ENCODE results near the gene MME.
A peak's percentile ranks its signal among the peaks of the same experiment; 100 is the strongest.

The MME gene

DNA sequence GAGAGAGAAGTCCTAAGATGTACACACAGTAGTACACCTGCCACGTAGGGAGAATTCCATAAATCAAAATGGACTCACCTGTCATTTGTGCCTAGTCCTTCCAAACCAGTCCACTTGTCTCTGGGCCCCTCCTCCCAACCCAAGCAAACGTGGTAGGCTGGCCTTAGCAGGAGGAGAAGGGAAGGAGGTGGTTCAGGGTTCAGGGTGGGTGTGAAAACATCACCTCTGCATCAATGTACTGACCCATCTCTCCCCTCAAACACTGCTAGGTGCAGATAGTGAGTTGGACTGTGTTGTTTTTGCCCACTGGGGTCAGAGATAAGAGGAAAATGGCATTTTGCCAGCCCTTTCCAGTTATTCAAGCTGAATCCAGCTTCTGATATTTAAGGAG, 99.3 kb downstream of the MME start:
- Mint-ChIP-seq H3K4me3 (no peak overlapping the region), H3K27me3 (ENCODE audit: low read depth) (peaks cover 3% of the 10 kb centered on the region), H3K4me1 (ENCODE audit: low read depth) (peaks cover 8% of the 10 kb centered on the region), H3K36me3 (ENCODE audit: low read depth) (no peaks in the 10 kb centered on the region), H3K9me3 (no peaks in the 10 kb centered on the region), H3K27ac (no peak overlapping the region)
- no peak for DNase-seq (ENCODE audit: low spot score)

DNA sequence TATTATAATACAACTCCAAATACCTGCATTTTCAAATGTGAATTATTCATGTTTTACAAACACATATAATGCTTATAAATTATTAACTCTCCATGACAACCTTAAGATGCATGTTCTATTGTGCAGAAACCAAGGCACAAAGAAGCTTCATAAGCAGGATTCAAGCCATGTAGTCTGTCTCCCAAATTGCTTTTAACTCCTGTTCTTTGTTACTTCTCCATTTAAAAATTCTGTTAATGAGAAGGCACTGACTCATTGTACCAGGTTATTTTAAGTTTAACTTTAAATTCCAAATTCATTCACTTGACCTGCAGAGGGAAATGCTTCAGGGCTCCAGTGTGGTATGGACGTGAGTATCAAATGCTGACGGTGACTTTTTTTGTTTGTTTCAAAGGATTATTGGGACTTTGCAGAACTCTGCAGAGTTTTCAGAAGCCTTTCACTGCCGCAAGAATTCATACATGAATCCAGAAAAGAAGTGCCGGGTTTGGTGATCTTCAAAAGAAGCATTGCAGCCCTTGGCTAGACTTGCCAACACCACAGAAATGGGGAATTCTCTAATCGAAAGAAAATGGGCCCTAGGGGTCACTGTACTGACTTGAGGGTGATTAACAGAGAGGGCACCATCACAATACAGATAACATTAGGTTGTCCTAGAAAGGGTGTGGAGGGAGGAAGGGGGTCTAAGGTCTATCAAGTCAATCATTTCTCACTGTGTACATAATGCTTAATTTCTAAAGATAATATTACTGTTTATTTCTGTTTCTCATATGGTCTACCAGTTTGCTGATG, 100.0 kb downstream of the MME start:
- Mint-ChIP-seq H3K9me3 (no peaks in the 10 kb centered on the region), H3K4me3 (no peak overlapping the region), H3K27ac (no peak overlapping the region), H3K36me3 (ENCODE audit: low read depth) (no peaks in the 10 kb centered on the region), H3K27me3 (ENCODE audit: low read depth) (peaks cover 3% of the 10 kb centered on the region), H3K4me1 (ENCODE audit: low read depth) (peaks cover 10% of the 10 kb centered on the region)
- DNase-seq (ENCODE audit: low spot score) = no peak

DNA sequence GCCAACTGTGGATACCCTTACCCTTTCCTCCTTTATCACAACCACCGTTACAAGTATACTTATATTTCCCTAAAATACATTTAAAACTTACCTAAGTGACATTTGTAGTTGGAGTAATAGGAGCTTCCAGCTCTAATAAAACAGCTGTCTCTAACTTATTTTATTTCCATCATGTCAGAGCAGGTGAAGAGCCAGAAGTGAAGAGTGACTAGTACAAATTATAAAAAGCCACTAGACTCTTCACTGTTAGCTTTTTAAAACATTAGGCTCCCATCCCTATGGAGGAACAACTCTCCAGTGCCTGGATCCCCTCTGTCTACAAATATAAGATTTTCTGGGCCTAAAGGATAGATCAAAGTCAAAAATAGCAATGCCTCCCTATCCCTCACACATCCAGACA, 102.3 kb downstream of the MME start:
- no peak overlapping the region for H3K4me3 Mint-ChIP-seq
- no peak overlapping the region for H3K27ac Mint-ChIP-seq
- H3K36me3 Mint-ChIP-seq (ENCODE audit: low read depth) = no peaks in the 10 kb centered on the region
- DNase-seq (ENCODE audit: low spot score) = no peak
- H3K27me3 Mint-ChIP-seq (ENCODE audit: low read depth) = peaks cover 3% of the 10 kb centered on the region
- H3K4me1 Mint-ChIP-seq (ENCODE audit: low read depth) = peaks cover 10% of the 10 kb centered on the region
- no peaks in the 10 kb centered on the region for H3K9me3 Mint-ChIP-seq

DNA sequence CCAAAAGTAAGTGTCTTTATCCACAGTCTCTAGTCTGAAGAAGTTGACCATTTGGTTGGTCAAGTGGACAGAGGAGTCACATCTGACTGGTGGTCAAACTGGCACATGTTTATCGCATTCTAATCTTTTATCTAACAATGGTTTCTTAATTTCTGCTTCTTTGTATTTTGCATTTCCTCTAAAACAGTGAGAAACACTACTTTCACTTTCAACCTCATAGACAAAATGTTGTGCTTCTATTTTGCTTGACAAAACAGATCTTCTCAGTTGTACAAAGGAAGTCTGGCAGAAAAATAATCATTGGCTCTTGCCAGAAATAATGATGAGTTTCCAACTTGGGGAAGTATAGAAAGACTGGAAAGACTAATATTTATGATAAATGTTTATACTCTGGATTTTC, 103.9 kb downstream of the MME start:
- Mint-ChIP-seq H3K27ac (peak overlapping the region; percentile 21), H3K36me3 (ENCODE audit: low read depth) (no peaks in the 10 kb centered on the region), H3K4me1 (ENCODE audit: low read depth) (peaks cover 10% of the 10 kb centered on the region), H3K4me3 (peak overlapping the region; percentile 42), H3K27me3 (ENCODE audit: low read depth) (peaks cover 3% of the 10 kb centered on the region), H3K9me3 (no peaks in the 10 kb centered on the region)
- no peak for DNase-seq (ENCODE audit: low spot score)

DNA sequence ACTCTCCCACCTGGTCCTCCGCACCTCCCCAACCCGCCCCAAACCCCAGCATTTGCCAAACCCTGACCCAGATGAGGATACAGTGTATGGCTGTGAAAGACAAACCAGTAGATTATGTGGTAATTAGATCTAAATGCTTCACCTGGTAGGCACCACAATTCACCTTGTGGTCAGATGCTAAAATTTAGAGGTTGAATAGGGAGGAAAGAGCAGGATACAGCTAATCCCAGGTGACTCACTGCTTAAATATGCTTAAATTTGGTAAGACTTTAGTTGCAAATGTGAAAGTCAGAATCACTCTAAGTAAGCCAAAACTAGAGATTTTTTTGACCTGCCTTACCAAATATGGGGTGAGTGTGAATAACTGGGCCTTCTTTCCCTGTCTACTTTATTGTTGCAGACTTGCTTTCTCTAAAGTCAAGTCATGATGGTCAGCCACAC, 105.5 kb downstream of the MME start:
- H3K36me3 Mint-ChIP-seq (ENCODE audit: low read depth) = no peaks in the 10 kb centered on the region
- H3K9me3 Mint-ChIP-seq = no peaks in the 10 kb centered on the region
- H3K27ac Mint-ChIP-seq = no peak overlapping the region
- no peak for DNase-seq (ENCODE audit: low spot score)
- peaks cover 10% of the 10 kb centered on the region for H3K4me1 Mint-ChIP-seq (ENCODE audit: low read depth)
- H3K4me3 Mint-ChIP-seq = no peak overlapping the region
- peaks cover 3% of the 10 kb centered on the region for H3K27me3 Mint-ChIP-seq (ENCODE audit: low read depth)

DNA sequence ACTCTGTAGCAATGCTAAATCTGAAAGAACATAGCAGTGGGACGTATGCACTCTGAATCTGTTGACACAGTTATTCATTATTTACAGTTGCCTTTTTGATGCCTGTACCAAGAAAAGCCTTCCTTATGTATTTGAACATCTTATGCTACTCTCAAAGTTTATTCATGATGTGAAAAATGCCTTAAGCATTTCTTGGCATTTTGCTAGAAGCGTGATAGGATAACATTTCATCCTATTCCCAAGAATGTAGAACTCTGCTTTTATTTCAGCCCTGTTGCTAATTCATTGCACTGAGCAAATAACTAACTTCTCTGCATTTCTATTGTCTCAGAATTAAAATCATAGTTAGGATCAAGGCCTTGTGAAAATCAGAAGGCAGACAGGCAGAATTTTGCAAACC, 107.9 kb downstream of the MME start:
- H3K9me3 Mint-ChIP-seq = no peaks in the 10 kb centered on the region
- no peak overlapping the region for H3K4me3 Mint-ChIP-seq
- no peaks in the 10 kb centered on the region for H3K36me3 Mint-ChIP-seq (ENCODE audit: low read depth)
- no peaks in the 10 kb centered on the region for H3K27me3 Mint-ChIP-seq (ENCODE audit: low read depth)
- DNase-seq (ENCODE audit: low spot score) = no peak
- no peak overlapping the region for H3K27ac Mint-ChIP-seq
- H3K4me1 Mint-ChIP-seq (ENCODE audit: low read depth) = peaks cover 10% of the 10 kb centered on the region

DNA sequence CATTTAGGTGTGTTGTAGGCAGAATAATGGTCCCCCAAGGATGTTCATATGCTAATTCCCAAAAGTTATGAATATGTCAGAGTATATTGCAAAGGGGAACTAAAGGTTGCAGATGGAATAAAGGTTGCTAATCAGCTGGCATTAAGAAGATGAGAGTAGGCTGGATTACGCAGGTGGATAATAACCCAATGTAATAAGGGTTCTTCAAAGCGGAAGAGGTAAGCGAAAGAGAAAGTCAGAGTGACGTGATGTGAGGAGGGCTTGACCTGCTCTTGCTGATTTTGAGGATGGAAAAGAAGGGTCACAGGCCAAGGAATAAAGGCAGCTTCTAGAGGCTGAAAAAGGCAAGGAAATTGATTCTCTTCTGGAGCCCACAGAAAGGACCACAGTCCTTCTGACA, 109.4 kb downstream of the MME start:
- no peaks in the 10 kb centered on the region for H3K36me3 Mint-ChIP-seq (ENCODE audit: low read depth)
- no peak for DNase-seq (ENCODE audit: low spot score)
- H3K27me3 Mint-ChIP-seq (ENCODE audit: low read depth) = no peaks in the 10 kb centered on the region
- no peak overlapping the region for H3K27ac Mint-ChIP-seq
- peaks cover under 1% of the 10 kb centered on the region for H3K4me1 Mint-ChIP-seq (ENCODE audit: low read depth)
- H3K9me3 Mint-ChIP-seq = no peaks in the 10 kb centered on the region
- no peak overlapping the region for H3K4me3 Mint-ChIP-seq

DNA sequence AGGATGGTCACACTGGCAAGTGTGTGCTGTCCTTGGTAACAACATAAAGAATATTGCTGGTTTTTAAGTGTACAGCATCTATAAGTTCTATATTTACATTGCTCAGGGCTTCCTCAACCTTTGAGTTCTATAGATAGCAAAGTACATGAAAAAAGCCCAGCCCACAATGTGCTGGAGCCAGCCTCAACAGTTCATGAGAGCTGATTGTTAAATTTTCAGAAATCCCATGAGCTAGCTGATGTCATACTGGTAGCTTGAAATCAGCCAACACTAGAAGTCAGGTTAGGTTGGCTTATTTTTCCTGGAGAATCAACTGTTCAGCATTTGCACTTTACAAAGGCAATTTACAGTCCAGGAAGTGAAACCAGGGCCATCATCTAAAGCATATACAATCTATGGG, 110.6 kb downstream of the MME start:
- Mint-ChIP-seq H3K9me3 (no peaks in the 10 kb centered on the region), H3K4me3 (no peak overlapping the region), H3K36me3 (ENCODE audit: low read depth) (no peaks in the 10 kb centered on the region), H3K4me1 (ENCODE audit: low read depth) (no peaks in the 10 kb centered on the region), H3K27me3 (ENCODE audit: low read depth) (no peaks in the 10 kb centered on the region), H3K27ac (no peak overlapping the region)
- no peak for DNase-seq (ENCODE audit: low spot score)

DNA sequence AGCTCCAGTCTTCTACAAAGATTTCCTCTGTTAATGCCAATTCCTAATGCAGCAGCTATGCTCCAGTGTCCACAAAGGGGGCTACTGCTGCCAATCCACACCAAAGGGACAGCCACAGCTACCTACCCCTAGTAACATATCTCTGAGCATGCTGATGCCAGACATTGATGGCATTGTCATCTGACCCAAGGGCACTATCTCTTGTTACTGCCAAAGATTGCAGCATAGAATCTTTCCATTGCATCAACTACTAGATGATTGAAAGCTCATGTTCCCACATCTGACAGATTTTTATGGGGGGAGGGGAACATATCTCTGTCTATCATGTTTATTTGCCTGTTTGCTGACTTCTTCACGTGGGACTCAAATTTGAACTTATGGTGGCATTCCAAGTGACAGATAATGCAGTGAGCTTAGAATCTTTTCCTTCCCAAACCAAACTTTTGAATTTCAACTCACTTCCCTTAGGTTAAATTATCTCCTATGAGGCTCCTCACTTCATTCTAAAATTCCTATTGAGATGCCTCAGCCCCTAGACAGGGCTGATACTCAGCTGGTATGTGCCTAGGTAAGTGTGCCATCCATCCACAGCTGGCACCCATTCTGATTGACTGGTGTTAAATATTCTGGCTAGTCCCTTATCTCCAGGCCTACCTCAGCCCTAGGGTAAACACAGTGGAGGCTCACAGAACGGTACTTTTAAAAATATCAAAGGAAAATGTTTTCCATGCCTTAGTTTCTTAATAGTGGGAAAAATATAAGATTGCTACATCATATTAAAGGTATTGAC, 113.0 kb downstream of the MME start:
- Mint-ChIP-seq H3K4me1 (ENCODE audit: low read depth) (no peaks in the 10 kb centered on the region), H3K9me3 (no peaks in the 10 kb centered on the region), H3K36me3 (ENCODE audit: low read depth) (no peaks in the 10 kb centered on the region), H3K27me3 (ENCODE audit: low read depth) (no peaks in the 10 kb centered on the region), H3K4me3 (no peak overlapping the region), H3K27ac (no peak overlapping the region)
- DNase-seq (ENCODE audit: low spot score) = no peak

DNA sequence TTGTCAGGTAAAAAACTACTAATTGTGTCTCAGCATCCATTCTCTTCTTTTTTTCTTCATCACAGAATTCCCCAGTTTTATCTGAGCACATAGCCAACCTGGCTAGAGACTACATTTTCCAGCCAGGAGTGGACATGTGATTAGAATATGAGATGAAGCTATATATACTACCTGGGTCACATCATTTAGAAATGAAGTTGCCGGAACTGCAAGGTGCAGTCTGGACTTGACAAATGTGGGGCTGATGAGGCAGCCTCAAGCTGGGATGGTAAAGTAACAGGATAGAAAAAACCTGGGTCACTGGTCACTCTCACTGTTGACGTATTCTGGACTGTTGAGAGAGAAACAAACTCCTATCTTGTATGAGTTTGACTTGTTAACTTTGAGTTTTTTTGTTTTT, 113.7 kb downstream of the MME start:
- Mint-ChIP-seq H3K4me3 (no peak overlapping the region), H3K4me1 (ENCODE audit: low read depth) (no peaks in the 10 kb centered on the region), H3K9me3 (no peaks in the 10 kb centered on the region), H3K36me3 (ENCODE audit: low read depth) (no peaks in the 10 kb centered on the region), H3K27ac (no peak overlapping the region), H3K27me3 (ENCODE audit: low read depth) (no peaks in the 10 kb centered on the region)
- no peak for DNase-seq (ENCODE audit: low spot score)

DNA sequence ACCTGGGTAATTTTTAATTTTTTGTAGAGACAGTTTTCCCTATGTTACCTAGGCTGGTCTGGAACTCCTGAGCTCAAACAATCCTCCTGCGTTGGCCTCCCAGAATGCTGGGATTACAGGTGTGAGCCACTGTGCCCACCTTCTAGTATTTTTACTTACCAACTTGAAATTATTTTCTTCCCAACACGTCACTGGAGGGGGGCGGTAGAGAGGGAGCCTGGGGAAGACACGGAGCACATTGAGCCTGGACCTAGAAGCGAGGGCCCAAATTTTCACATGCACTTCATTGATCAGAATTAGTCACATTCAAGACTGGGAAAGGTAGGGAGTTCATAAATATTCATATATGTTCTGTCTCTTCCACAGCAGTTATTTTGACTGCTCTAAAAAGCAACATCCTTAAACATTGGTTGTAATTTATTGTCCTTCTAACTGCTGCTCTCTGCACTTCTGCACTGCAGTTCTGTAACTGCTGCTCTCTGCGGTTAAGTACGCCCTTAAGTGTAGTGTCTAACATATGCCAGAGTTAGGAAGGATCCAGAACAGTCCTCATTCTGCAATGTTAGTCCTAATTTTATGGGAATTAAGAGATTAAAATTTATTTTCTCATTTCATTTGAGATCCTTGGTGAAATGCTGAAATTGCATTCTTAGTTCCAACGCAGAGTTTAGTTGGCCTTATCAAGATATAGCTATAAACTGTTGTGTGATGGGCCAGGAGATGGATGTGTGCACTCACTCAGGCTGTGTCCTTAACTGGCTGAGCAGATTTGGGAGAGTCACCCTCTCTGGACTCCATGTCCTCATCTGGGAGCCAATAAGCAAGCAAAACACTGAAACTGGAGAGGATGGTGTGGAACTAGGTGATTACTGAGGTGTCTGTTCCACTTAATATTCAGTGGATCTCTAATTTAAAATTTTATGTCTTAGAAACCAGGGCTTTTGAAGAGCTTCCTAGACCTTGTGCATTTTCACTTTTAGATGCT, 115.1 kb downstream of the MME start:
- Mint-ChIP-seq H3K4me3 (no peak overlapping the region), H3K9me3 (no peaks in the 10 kb centered on the region), H3K27me3 (ENCODE audit: low read depth) (no peaks in the 10 kb centered on the region), H3K27ac (no peak overlapping the region), H3K36me3 (ENCODE audit: low read depth) (no peaks in the 10 kb centered on the region), H3K4me1 (ENCODE audit: low read depth) (no peaks in the 10 kb centered on the region)
- no peak for DNase-seq (ENCODE audit: low spot score)

DNA sequence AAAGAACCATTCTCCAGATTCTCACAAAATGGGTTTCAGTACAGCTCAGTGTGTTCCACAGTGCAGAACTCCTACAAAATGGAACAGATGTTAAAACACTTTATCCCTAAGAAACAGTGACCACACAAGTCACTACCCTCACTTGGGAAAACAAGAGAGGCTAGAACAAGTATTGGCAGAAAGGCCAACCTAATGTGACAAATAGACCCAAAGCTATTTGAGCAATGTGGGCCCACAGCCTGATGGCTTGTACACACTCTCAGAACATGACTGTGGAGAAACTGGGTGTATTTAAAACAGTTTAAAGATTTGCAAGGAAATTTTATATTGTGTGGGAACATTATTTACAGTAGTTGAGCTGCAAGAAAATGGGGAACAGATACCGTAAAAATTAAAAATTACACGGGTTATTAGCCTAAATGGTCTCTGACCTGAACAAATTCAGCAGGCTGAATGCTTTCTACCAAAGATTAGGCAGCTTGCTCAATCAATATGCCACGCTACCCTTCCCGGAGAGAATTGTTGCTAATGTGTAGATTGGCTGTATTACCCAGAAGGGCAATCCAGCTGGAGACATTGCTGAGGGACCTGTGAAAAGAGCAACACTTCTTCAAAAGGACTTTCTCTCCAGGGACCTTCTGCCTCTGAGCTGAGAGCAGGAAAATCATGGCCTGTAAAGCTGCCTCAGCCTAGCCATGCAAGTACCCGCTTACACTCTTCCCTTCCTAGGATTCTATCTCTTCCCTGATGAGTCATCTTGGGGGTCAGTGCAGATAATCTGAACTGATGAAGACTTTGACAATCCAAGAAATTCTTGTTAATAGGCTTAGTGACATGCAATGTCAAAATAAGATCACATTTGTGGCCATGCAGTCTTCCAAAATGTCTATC, 116.3 kb downstream of the MME start:
- Mint-ChIP-seq H3K27me3 (ENCODE audit: low read depth) (no peaks in the 10 kb centered on the region), H3K4me1 (ENCODE audit: low read depth) (no peaks in the 10 kb centered on the region), H3K9me3 (no peaks in the 10 kb centered on the region), H3K4me3 (no peak overlapping the region), H3K36me3 (ENCODE audit: low read depth) (no peaks in the 10 kb centered on the region), H3K27ac (no peak overlapping the region)
- DNase-seq (ENCODE audit: low spot score) = no peak

DNA sequence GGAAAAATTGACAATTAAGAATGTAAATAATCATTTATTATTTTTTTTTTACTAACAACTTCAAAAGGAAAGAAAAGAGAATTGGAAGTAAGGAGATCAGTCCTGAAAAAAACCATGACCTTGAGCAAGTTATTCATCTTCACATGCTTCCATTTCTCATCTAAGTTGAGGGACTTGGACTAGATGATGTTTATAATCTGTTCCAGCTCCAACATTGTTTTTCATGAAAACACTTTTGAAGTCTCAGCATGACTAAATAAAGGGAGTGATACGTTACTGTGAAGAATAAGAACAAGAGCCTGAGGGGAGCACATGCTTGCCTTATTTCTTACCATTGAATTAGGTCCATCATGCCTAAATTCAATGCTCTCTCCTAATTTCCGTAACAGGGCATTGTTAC, 117.7 kb downstream of the MME start:
- DNase-seq (ENCODE audit: low spot score) = no peak
- no peaks in the 10 kb centered on the region for H3K36me3 Mint-ChIP-seq (ENCODE audit: low read depth)
- no peaks in the 10 kb centered on the region for H3K27me3 Mint-ChIP-seq (ENCODE audit: low read depth)
- H3K9me3 Mint-ChIP-seq = no peaks in the 10 kb centered on the region
- H3K4me1 Mint-ChIP-seq (ENCODE audit: low read depth) = no peaks in the 10 kb centered on the region
- no peak overlapping the region for H3K27ac Mint-ChIP-seq
- H3K4me3 Mint-ChIP-seq = no peak overlapping the region
